ENCODE data around the gene ALDH9A1.
"Not testable (repeated sequence)": the region's sequence is repeated elsewhere in the genome, so short reads cannot be mapped to it uniquely, and the experiment has no call there.

Gene ALDH9A1

DNA sequence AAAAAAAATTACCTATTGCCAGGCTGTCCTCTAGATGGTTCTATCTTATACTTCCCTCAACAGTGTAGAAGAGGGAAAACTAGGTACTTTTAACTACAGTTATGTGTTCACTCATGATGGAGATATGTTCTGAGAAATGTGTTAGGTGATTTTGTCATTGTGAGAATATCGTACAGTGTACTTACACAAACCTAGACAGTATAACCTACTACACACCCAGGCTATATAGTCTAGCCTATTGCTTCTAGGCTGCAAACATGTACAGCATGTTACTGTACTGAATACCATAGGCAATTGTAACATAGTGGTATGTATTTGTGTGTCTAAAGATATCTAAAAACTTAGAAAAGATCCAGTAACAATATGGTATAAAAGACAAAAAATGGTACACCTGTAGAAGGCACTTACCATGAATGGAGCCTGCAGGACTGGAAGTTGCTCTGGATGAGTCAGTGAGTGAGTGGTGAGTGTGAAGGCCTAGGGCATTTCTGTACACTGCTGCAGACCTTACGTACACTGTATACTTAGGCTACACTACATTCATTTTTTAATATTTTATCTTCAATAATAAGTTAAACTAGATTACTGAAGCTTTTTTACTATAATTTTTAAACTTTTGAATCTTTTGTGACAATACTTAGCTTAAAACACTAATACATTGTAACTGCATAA lies 54.2 kb downstream of the ALDH9A1 start:
- no peak for DNase-seq

DNA sequence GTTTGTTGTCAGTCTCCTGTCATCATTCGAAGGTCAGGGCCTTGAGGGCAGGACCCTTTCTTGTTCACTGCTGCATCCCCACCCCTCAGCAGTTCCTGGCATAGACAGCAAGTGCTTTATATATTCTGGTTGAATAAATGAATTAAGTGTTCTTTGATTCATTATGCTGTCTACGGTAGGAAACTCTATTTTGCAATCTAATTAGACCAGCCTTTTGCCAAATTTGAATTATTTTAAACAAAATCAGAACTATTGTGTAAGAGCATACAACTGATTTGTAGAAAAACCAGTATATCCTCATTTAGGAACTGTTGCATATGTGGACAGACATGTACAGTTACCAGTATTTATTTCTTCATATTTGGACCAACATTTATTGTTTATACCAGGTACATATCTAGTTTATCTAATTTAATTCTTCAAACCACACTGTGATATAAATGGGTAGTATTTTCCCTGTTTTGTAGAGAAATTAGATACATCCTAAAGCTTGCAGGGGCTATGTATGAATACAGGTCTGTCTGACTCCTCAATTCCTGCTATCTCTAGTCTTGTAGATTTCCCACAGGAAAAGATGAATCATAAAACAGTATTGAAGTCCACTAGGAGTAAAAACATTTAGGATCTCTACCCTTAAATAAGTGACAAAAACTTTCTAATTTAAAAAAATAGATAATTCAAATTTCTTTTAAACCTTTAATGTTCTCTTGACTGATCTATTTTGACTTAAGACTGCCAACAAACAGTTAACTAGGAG lies 57.0 kb downstream of the ALDH9A1 start:
- no peak for DNase-seq

DNA sequence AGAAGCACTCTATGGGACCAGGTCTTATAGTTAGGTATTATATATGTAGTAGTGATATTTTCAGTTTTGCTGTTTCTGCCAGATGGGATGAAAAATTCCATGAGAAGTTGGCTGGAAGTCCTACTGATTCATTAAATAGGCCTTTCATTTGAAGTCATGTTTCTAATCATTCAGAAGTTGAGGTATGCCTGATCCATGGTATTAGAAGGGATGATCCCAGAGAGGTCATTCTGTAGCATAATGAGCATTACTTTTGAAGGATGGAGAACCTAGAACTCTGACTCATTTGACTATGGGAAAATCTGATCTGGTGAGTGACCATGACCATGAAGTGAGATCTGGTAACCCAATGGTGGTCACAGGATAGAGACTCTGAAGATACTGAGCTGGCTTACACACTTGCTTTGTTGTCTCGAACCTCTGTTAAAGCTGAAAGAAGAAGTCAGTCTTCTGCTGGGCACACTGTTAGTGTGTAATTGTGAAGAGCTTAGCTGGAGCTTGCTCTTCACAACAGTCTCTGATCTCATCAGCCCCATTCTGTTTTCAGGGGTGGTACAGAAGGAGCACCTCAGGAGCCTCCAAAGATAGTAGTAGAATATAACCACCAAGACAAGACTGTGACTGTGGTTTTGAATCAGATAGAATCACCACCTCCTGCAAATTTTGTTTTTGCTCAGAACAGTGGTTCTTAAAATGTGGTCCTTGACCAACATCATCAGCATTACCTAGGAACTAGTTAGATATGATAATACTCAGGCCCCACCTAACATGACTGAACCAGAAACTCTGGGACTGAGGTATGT lies 58.3 kb downstream of the ALDH9A1 start:
- no peak for DNase-seq

DNA sequence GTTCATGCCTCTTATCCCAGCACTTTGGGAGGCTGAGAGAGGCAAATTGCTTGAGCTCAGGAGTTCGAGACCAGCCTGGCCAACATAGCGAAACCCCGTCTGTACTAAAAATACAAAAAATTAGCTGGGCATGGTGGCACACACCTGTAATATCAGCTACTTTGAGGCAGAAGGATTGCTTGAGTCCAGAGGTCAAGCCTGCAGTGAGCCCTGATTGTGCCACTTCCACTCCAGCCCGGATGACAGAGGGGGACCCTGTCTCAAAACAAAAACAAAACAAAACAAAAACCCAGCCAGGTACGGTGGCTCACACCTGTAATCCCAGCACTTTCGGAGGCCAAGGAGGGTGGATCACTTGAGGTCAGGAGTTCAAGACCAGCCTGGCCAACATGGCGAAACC lies 60.2 kb downstream of the ALDH9A1 start:
- DNase-seq = not testable (repeated sequence)

DNA sequence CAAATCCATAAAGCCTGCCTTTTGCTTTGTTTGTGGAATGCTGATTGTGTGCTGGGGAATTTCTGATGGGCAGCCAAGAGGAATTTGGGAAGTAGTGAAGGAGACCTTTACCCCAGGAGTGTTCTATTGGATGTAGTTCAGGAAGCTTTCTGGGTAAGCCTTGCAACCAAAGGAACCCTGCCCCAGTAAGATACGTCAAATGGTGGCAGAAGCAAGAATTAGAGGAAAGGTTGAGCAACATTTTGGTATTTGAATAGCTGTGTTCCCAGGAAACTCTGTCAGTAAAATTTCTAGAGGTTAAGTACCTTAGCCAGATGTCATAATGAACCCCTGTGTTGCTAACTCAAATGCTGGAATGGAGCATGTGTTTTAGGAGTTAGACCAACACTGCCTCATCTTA lies 60.9 kb downstream of the ALDH9A1 start:
- no peak for DNase-seq

DNA sequence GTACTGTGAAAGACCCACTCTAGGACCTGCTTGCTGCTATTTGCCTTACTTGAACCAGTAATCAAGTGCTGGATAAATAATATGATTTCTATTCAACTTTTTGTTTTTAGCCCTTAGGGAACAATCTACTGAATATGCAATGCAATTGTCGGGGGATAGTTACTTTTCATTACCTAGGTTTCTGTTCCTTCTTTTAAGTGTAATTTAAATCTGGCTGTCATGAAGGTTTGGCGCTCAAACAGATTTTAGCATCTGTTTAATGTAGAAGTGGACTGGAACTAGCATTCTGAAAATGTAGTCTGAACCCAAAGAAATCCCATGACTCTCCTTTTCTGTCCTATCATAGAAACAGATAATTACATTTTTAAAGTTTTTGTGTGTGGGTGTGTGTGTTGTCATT lies 62.5 kb downstream of the ALDH9A1 start:
- DNase-seq = no peak

DNA sequence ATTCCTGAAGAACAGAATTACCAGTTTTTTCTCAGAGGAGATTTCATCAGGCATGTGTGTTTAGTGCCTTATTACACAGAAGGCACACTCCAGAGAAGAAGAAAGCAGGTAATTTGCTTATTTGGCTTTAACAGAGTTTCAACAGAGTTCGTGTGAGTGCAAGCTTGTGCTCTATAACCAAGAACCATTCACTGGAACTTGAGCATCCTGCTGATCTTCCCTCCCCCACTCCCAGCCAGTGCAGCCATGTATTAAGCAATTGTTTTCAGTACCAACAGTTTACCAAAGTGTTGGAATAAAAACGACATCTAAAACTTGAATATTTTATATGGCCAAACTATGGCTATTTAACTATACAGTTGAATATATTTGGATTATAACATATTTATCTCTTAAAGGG lies 63.0 kb downstream of the ALDH9A1 start:
- peak in 1 of 2 experiments; percentile 2 for DNase-seq

DNA sequence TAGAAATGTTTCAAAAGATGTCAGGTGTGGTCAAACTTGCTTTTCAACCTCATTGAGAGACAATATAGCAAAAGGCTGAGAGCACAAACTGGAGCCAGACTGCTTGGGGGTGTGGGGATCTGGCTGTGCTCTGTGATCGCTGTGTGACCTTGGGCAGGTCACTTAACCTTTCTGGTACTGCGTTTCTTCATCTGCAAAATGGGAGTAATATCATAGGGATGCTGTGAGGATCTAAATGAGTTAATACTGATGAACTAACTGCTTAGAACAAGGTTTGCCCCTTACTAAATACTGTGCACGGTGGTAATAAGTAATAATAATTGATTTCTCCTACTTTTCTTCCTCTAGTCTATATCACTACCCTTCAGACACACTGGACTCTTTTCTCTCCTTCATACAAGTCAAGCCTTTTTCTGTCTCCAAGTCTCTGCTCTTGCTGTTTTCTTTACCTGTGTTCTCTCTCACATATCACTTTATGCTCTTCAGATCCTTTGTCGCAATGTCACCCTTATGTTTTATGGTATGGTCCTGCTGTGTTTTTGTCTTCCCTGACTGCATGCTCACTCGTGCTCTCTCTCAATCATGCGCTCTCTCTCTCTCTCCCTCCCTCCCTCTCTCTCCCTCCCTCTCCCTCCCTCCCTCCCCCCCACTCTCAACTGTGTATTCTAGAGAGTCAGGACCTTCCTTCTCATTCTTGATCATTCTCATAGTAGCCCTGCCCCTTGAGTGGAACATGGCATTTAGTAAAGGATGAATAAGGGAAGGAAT lies 64.0 kb downstream of the ALDH9A1 start:
- no peak for DNase-seq

DNA sequence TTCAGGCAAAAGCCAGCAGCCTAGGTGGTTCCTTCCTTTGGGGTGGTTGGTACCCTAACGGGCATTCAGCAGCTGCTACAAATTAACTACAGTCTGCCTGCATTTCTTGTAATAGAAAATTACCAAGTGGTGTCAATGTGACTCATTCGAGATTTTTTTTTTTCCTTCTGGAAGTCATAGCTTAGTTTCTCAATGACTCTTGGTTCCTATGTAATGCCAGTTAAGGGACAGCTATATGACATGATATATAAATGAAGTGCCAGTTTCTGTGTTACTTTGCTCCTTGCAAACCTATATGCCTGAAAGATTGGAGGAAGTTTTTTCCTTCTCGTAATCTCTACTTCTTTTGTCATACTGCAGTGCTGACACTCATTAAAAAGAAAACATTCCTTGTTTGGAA lies 64.7 kb downstream of the ALDH9A1 start:
- DNase-seq = no peak

DNA sequence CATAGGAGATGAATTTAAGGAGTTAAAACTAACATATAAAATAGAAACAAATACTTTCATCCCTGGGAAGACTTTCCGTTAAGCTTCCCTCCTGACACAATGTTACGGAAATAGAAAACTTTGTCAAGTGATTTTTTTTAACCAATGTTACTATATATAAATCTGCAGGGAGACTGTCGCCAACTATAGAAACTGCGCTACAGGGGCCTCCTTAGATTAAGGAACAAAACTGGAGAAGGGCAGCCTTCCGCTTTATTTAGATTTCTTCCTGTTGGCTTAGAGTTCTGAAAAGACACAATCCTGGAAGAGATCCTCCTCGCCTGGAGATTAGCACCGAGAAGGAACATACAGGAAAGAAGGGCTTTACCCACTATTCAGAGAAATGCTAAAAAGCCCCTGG lies 65.9 kb downstream of the ALDH9A1 start:
- DNase-seq = no peak

DNA sequence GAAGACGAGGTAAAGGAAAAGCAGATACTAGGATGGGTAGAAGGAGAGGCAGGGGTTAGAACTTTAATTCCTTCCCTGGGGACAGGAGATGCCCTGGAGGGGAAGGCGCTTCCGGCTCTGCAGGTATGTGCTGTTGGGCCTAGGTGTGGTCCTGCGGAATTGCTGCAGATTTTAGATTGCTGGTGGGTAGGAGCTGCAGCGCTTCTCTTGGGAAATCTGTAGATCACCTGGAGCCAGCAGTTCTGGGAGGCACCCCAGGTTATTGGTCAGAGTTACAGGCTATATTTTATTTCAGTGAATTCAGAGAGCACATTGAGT lies 66.3 kb downstream of the ALDH9A1 start:
- DNase-seq = no peak

DNA sequence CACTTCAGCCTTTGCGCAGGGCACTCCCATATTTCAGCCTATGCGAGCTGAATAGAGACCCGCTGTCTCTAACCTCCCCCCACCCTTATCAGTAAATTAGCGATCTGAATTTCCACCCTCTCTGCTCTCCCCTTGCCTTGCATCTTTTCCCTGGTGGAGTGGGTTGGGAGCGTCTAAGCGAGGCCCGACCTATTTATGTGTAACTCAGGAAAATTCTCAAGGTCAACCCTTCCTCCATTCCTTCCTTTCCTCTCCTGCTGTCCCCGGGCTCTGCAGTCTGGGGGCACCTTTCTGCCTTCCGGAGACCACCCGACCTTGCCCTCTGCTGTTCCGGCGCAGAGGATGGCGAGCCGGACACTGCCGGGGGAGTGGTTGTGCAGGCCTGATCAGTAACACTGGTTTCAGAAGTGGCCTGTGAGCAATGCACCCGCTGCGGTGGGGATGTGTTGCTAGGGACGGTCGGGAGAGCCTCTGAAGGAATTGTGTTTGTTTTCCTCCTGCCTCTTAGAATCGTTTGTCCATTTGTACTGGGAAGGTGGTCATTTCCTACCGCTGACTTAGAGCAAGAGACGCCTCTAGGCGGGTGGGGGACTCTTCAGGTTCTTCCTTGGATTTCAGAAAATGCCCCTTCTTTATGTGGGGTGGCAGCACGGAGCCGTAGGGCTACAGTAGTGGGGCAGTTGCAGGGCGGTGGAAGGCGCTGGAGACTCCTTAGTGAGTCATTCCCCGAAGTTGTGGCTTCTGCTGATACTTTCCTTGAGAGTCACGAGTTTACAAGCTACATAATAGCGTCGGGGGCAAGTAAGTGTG lies 66.8 kb downstream of the ALDH9A1 start:
- peak; percentile 24 to 61 for DNase-seq

DNA sequence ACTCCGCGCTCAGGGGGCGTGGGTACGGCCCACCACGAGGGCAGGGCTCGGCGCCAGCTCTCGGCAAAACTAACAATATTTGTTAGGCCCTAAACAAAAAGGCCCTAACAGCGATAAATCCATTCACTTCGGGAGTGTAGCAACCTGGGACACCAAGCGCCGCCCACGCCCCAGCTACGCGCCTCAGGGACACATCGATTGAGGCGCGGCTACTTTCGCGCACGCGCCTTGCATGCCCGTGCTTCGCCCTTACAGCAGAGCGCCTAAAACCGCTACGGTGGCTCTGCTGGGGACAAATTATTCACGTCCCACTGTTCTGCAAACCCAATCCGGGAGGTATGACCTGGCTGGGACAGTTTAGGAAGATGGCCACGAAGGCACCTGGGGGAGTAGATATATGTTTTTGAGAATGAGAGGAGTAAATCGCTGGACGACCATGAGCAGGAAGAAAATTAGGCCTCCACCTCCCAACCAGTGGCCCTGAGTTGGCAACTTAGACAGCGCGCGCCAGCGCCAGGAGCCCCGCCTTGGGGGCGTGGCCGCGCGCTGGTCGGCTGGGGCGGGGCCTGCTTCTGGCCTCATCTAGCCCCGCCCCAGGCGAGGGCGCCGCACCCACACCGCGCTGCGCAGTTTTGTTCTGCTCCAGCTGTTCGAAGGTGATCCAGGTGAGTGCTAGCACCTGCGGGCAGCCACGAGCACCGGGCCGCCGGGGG lies 67.6 kb downstream of the ALDH9A1 start, which contains the start of gene MGST3:
Gene MGST3, plus strand, starts transcription at position 606 of the 713 bp plus-strand sequence. CDS start 18,614 bp downstream, outside the sequence.
- peak; percentile 73 to 86 for DNase-seq

DNA sequence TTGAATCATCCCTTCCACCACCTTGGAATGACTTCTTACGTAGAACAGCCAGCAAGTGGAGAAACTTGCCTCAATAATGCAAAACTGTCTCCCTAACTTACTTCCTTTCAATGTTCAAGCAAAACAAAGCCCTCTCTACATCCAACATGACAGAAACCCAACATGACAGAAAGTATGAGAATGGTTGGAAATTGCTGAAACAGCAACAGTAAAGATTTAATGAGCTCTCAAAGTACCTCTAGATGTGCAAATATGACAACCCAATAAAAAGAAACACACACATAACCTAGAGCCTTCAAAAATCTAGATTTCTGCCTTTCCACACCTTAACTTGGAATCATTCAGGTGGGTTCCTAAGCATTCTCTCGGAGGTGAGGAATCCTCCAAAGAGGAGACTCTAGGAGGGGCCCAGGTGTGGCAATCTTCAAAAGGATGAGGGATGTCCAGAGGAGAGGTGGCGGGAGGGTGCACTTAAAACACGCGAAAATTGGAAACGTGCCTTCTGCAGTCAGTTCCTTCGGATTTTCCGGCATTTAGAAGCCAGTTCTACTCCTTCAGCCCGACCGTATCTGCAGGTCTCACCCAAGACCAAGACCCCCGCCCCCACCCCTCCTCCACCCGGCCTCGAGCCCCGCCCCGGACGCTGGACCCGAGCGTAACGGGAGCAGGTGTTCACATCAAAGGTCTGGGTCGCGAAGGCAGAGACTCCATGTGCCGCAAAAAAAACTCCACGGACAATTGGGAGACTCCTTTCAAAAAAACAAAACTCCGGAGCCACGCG lies 68.3 kb downstream of the ALDH9A1 start:
- no peak for DNase-seq

DNA sequence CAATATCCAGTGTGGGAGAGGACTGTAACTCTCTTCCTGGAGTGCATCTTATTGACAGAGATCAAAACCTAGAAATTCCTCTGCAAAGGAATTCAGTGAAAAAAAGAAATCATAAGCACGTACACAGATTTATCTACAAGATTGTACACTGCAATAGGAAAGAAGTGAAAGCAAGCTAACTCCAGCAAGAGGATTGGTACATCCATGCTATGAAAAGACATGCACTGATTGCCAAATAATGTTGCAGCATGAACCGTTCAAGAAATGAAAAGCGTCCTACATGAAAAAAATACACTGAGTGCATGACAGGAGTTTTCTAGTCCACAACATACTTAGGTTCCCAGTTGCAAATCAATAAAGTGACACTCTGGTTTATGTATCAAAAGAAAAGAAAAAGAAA lies 69.2 kb downstream of the ALDH9A1 start:
- no peak for DNase-seq

DNA sequence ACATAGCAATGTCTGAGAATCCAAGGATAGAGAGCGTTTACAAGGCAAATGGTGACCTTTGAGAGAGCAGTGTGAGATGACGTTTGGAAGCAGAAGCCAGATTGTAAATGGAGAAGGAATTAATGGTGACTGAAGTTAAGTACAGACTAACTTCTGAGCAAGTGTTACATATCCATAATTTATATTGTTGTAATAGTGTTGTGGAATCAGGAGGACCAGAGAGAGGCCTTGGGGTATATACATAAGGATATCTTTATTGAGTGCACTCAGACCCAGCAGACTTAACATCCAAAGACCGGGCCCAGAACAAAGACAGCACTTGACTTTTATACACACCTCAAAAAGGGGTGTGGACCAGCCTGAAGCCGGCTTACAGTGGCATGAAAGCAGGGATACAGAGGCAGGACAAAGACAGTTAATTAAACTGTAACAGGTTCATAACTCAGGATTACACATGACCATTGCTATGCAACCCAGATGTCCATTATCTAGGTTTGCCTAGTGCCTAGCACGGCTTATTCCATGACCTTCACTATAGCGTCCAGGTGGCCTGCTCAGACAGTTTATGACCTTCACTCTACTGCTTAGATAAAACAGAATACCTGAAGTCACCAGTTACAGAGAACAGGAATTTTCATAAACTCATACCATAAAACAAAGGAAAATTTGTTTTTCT lies 70.1 kb downstream of the ALDH9A1 start:
- DNase-seq = no peak

DNA sequence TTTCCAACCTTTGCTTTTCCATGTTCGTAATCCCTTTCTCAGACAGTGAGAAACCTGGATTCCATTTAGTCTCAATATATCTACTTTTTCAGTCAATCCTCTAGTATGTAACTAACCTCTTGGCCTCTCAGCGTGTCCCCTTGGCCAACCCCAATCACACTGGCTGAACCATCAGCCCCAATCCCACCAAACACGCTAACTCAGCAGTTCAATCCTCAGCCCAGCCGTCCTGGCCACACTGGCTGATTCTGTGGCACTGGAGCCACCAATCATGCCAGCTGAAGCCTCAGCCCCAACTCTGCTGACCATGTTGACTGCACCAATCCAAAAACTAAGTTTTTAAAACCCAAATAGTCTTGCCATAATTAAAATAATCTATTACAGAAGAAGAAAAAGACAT lies 73.9 kb downstream of the ALDH9A1 start:
- no peak for DNase-seq

DNA sequence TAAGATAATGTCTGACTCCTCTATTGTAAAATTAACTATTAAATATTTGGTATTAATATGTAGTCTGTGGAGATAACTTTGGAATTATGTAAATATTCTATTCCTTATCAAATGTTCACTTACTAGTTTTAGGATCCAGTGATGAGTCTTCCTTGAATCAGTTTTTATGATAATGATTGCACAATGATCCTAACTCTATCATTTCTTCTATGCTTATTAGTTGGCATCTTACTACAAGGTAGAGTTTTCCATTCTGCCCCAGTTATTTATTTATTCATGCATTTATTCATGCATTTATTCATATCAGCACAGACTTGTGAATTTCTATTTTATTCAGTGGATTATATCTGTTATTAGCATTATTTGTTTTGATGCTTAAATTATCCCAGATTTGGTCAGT lies 74.7 kb downstream of the ALDH9A1 start:
- DNase-seq = no peak

DNA sequence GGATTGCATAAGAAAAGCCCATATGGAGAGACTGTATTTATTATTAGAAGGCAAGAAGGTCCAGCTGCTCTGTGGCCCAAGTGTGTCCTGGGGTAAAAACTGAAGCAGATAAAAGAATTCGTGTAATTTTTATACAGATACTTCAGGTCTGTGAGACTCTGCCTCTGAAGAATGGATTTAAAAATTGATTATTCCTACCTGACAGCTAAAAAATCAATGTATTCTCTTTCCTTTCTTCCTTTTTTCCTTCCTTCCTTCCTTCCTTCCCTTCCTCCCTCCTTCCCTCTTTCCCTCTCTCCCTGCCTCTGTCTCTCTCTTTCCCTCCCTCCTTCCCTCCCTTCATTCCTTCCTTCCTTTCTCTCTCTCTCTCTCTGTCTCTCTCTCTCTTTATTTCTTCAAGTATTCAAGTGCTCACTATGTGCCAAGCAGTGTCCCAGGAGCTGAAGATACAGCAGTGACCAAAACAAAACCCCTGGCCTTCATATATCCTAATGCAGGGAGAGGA lies 78.7 kb downstream of the ALDH9A1 start:
- no peak for DNase-seq
